Right atrium auricular region (tissue), 2 donors: ENCODE data around the gene UQCC2. TPM values are rescaled to one million over a fixed set of nuclear protein-coding genes. Genes with fewer than 3 reads are reported as not detected.

Experiments
- DNase-seq: peaks from one replicate; pipeline ENCODE4 v3.0.0-alpha.2; 2019; ENCODE audit warnings: low spot score
- H3K27ac ChIP-seq, 2 donors: fragments of 200-600 bp; sonication (generic); 1 replicate in 1 of 2; 2 replicates in 1 of 2; pipeline ENCODE4 v1.5.1; 2016 to 2019
- H3K27me3 ChIP-seq, 2 donors: fragments of 200-600 bp; sonication (generic); one replicate each; pipeline versions ENCODE4 v1.5.1 to v1.6.0; 2017 to 2019
- H3K36me3 ChIP-seq: fragments of 200-600 bp; sonication (generic); one replicate; pipeline ENCODE4 v1.5.1; 2016
- H3K4me1 ChIP-seq, 2 donors: fragments of 200-600 bp; sonication (generic); one replicate each; pipeline versions ENCODE4 v1.5.1 to v1.6.0; 2017 to 2019
- H3K4me3 ChIP-seq, 2 donors: fragments of 200-600 bp; sonication (generic); 1 replicate in 1 of 2; 2 replicates in 1 of 2; pipeline ENCODE4 v1.5.1; 2017 to 2019; ENCODE audit warnings: mild to moderate bottlenecking in 1 of 2, moderate library complexity in 1 of 2
- H3K9me3 ChIP-seq, 2 donors: fragments of 200-600 bp; sonication (generic); one replicate each; pipeline ENCODE4 v1.5.1; 2019
- CTCF ChIP-seq, 2 donors: fragments of 200-600 bp; sonication (generic); IDR thresholded peaks; one replicate each; pipeline ENCODE4 v1.5.1; 2019; ENCODE audit warnings: antibody characterized with exemption in 2 of 2
- total RNA-seq, 2 donors: library from RNA; depleted of rRNA; stranded (reverse); fragments of >200 nt; gene quantifications; one replicate each; pipeline ENCODE4 v1.1.0, GENCODE V29; 2016

The UQCC2 gene
- total RNA-seq, 2 donors from 2014 or later: 69.1 to 143 TPM

GRCh38 chr6:33737267-33738026 lies 25.9 kb upstream of the UQCC2 start:
- Histone ChIP-seq H3K4me1 (peaks cover 0 to 40% of the 10 kb centered on the region in 2 donors), H3K27ac (peak overlapping the region; percentile 80 to 91)
- DNase-seq: no peak

GRCh38 chr6:33735216-33735615 lies 23.7 kb upstream of the UQCC2 start:
- no peak overlapping the region for H3K4me3 ChIP-seq
- H3K27ac ChIP-seq: no peak overlapping the region
- H3K27me3 ChIP-seq: no peaks in the 10 kb centered on the region
- no peaks in the 10 kb centered on the region for H3K9me3 ChIP-seq
- TF ChIP-seq CTCF (IDR thresholded peaks at IDR 0.05): no peak
- peaks cover 0 to 48% of the 10 kb centered on the region in 2 donors for H3K4me1 ChIP-seq
- H3K36me3 ChIP-seq: peaks cover 50% of the 10 kb centered on the region
- no peak for DNase-seq

More at GRCh38 chr6:33737267-33738026, 25.9 kb upstream of the UQCC2 start:
- no peaks in the 10 kb centered on the region for H3K27me3 ChIP-seq
- H3K9me3 ChIP-seq: no peaks in the 10 kb centered on the region
- no peak overlapping the region for H3K4me3 ChIP-seq
- H3K36me3 ChIP-seq: peaks cover 50% of the 10 kb centered on the region
- no peak for TF ChIP-seq CTCF (IDR thresholded peaks at IDR 0.05)

GRCh38 chr6:33733709-33734007 lies 22.2 kb upstream of the UQCC2 start:
- H3K9me3 ChIP-seq: no peaks in the 10 kb centered on the region
- TF ChIP-seq CTCF (IDR thresholded peaks at IDR 0.05): no peak

GRCh38 chr6:33732817-33733708 lies 21.6 kb upstream of the UQCC2 start:
- no peak for TF ChIP-seq CTCF (IDR thresholded peaks at IDR 0.05)
- H3K27ac ChIP-seq: peak overlapping the region; percentile 71 to 77
- H3K4me3 ChIP-seq: no peak overlapping the region
- peaks cover 0 to 32% of the 10 kb centered on the region in 2 donors for H3K4me1 ChIP-seq
- H3K36me3 ChIP-seq: peaks cover 39% of the 10 kb centered on the region
- DNase-seq: no peak
- no peaks in the 10 kb centered on the region for H3K9me3 ChIP-seq
- no peaks in the 10 kb centered on the region for H3K27me3 ChIP-seq

More at GRCh38 chr6:33733709-33734007, 22.2 kb upstream of the UQCC2 start:
- Histone ChIP-seq H3K27me3 (no peaks in the 10 kb centered on the region), H3K4me3 (no peak overlapping the region), H3K36me3 (peaks cover 45% of the 10 kb centered on the region), H3K4me1 (peaks cover 0 to 37% of the 10 kb centered on the region in 2 donors), H3K27ac (peak overlapping the region in 1 of 2 donors; percentile 77)
- no peak for DNase-seq

GRCh38 chr6:33732385-33732784 lies 20.9 kb upstream of the UQCC2 start:
- TF ChIP-seq CTCF (IDR thresholded peaks at IDR 0.05): no peak
- no peaks in the 10 kb centered on the region for H3K9me3 ChIP-seq
- H3K4me1 ChIP-seq: peaks cover 0 to 33% of the 10 kb centered on the region in 2 donors
- H3K36me3 ChIP-seq: peaks cover 38% of the 10 kb centered on the region
- no peaks in the 10 kb centered on the region for H3K27me3 ChIP-seq
- peak overlapping the region; percentile 71 to 77 for H3K27ac ChIP-seq
- H3K4me3 ChIP-seq: no peak overlapping the region
- DNase-seq: no peak
